Urinary bladder (tissue), 4 donors: ENCODE measurements around the gene PAX5. TPM values are rescaled to one million over a fixed set of nuclear protein-coding genes. Genes with fewer than 3 reads are reported as not detected.

ENCODE experiments used
- DNase-seq: peaks from one replicate; pipeline ENCODE4 v3.0.0-alpha.2; 2015; ENCODE audit errors: extremely low spot score
- H3K27ac ChIP-seq: one replicate; pipeline ENCODE4 v1.5.1; 2013; ENCODE audit warnings: low read depth, mild to moderate bottlenecking, moderate library complexity
- H3K36me3 ChIP-seq: one replicate; pipeline ENCODE4 v1.6.1; 2013; ENCODE audit warnings: mild to moderate bottlenecking, moderate library complexity; ENCODE audit not compliant: insufficient read depth
- H3K4me1 ChIP-seq: one replicate; pipeline ENCODE4 v1.6.1; 2013; ENCODE audit warnings: mild to moderate bottlenecking, moderate library complexity; ENCODE audit not compliant: insufficient read depth
- H3K4me3 ChIP-seq: one replicate; pipeline ENCODE4 v1.5.1; 2013; ENCODE audit warnings: low read depth, low read length
- WGBS: extraction: QIAGEN DNeasy Blood & Tissue Kit; methylation state at CpG from one replicate; pipeline ENCODE4 v1.1.7; 2013; 5-methylcytosine and 5-hydroxymethylcytosine counted together
- polyA plus RNA-seq: library from polyadenylated mRNA; stranded (reverse); fragments of 200-250 nt; gene quantifications from one replicate; pipeline ENCODE4 v1.2.3, GENCODE V29; 2013
- total RNA-seq: library from RNA; depleted of rRNA; stranded (reverse); fragments of >200 nt; gene quantifications from one replicate; pipeline ENCODE4 v1.2.3, GENCODE V29; 2014
- donor health status: healthy with polysubstance abuse.
- donor health status: healthy.

The PAX5 gene
- total and polyA plus RNA-seq, 2 donors: 0.03 to 0.26 TPM

DNA sequence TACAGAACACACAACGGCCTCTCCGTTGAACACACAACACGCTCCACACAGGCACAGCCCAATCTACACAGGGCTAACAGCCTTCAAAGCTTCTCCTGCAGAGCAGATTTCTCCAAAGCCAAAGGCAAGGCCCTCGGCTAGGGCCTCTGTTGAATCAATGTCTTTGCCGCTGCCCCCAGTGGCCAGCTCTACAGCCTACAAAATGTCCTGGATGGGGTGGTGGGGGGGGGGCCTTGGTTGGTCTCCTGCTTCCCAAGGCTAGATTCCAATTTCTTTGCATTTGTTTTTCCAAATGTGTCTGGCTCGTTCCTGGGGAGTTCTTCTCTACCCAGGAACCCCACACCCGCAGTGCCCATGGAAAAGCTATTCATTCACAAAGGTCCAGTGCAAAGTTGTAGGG lies 167.2 kb downstream of the PAX5 start:
- Histone ChIP-seq H3K36me3 (no peaks in the 10 kb centered on the region), H3K27ac (no peak overlapping the region), H3K4me3 (no peak overlapping the region), H3K4me1 (no peaks in the 10 kb centered on the region)
- 72% methylated on average over 7 of the region's 7 CpGs for WGBS
- DNase-seq: no peak

DNA sequence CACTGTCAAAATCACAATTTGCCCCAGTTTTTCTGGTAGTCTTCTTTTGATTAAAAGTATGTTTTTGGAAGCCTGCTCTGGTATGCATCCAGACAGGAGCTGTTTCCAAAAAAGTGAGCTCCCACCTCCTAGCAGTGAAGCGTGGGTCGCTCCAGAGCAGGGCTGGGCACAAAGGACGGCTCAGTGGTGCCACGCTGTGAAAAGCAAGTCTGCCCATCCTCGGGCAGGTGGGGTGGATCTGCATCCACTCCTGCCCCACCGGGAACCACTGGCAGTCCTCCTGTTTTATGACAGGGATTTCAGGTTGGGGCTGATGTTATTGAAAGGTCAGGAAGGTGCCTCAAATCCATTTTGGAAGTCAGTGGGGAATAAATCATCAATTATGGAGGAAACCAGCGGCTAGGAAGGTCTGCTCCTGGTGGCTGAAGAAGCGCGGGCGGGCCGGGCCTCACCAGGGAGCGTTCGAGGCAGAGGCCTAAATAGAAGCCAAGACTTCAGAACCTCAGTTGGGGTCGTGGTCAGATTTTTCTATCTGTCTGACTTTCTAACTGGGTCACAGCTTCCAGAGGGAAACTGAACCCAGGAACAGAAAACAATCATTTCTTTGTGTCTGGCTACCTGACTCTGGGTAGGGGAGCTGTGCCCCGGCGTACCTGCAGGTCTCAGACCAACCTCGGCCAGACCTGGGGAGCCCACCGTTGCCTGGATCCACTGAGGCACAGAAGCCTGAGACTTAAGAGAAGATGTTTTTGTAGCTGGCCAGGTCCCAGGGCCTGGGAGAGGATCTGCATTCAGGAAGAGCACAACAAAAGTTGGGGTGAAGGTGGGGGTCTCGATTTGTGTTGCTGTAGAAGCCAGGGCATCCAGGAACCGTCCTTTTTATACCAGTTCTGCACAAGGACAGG lies 168.1 kb downstream of the PAX5 start:
- 88% methylated on average over 20 of the region's 20 CpGs for WGBS
- Histone ChIP-seq H3K4me3 (no peak overlapping the region), H3K27ac (no peak overlapping the region), H3K4me1 (no peaks in the 10 kb centered on the region), H3K36me3 (no peaks in the 10 kb centered on the region)
- DNase-seq: no peak

DNA sequence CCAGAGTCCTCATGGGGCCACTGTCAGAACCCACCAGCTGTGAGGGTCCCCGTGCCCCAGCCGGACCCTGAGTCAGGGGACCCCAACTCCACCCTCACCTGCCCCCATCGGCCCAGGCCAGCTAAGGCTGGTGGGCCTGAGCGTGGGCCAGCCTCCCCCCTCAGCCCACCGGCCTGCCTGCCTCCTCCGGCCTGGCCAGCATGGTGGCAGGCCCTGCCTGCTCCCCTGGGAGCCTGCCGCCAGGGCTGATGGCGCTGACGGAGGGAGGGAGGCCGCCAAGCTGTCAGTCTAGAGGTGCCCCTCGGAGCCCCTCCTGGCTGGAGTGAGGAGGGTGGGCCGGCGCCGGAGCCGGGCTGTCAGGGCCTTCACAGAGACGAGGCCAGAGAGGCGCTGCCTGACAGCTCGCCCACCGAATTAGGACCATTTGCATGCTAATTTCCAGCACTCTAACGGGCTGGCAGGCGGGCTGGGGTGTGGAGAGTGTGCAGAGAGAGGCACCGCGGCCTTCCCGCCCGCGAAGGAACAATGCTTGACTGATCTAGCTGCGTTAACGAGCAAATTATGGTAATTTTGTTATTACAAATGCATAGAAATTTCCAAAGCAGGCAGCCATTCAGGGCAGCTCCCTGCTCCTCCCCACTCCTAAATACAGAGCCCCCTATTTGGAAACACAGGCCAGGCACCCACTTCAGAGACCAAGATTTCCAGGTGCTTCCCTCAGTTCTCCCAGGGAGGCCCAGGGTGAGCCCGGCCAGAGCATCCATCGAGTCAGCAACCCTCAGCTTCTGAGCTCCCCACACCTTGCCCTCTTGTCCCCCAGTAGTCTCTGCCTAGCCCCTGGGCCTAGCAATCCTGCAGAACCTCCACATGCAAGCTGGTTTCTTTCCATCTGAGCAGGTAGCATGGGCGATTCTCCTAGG lies 169.3 kb downstream of the PAX5 start:
- WGBS: 62% methylated on average over 31 of the region's 31 CpGs
- Histone ChIP-seq H3K27ac (no peak overlapping the region), H3K4me3 (no peak overlapping the region), H3K36me3 (no peaks in the 10 kb centered on the region), H3K4me1 (no peaks in the 10 kb centered on the region)
- DNase-seq: no peak

DNA sequence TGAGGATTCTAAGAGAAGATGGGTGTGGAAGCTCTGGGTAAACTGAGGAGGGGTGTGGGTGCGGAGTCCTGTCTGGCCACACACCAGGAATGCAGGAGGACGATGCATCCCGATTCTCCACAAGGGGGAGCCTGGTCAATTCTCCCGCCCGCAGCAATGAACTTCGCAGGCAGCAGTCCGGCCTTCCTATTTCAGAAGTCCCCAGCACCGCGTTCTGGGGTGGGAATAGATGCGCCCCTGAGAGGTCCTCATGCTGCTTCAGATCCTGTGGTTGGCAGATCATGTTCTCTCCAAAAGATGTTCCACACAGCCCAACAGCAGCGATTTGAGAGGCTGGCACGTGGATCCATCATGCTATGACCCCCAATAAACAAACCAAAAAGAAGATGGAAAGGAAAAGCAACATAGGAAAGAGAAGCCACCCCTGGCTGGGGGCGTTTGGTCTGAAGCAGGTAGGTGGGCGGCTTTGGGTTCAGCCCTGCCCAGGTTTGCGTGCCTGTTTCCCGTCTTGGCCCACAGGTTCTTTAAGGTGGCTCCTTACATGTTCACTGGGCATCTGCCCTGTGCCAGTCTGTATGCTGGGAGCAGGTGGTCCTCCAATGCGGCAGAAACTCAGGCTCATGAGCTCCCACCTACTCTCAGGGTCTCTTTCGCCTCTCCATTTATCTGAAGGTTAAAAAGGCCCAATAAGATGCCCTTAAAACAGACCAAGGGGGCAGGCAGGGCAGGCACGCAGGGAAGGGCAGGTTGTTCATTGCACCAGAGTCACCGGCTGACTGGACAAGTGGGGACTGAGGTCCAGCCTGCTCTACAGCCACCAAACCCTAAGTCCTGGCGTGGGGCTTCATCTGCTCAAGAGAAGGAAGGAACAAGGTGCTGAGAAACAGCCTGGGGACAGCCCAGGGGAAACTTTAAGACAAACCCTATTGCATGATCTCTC lies 171.6 kb downstream of the PAX5 start:
- Histone ChIP-seq H3K27ac (no peak overlapping the region), H3K4me3 (no peak overlapping the region), H3K36me3 (no peaks in the 10 kb centered on the region), H3K4me1 (no peaks in the 10 kb centered on the region)
- no peak for DNase-seq
- 46% methylated on average over 21 of the region's 21 CpGs for WGBS

DNA sequence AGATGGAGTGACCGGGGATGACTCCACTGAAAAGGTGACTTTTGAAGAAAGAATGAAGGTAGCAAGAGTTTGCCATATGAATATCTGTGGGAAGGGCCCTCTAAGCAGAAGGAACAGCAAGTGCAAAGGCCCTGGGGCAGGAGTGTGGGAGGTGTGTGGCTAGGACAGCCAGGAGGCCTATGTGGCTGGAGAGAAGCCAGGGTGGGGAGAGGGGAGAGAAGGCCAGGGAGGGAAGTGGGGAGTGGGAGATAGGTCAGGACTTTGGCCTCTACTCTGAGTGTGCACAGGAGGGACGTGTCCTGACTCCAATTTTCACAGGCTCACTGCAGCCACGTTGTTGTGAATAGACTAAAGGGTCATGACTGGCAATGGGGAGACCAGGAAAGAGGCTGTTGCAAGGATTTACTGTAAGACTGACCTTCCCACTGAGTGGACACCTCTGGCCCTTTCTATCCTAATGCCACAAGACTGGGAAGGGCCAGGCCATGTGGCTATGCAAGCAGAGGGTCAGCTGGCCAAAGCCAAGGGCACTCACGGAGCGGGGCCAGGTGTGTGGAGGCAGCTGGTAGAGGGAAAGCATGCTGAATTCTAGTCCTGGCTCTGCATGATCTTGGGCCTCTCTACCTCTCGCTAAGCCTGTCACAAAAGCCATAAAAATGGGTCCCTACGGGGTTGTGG lies 172.4 kb downstream of the PAX5 start:
- DNase-seq: no peak
- WGBS: 66% methylated on average over 7 of the region's 7 CpGs
- H3K4me1 ChIP-seq: no peaks in the 10 kb centered on the region
- H3K27ac ChIP-seq: no peak overlapping the region
- no peak overlapping the region for H3K4me3 ChIP-seq
- H3K36me3 ChIP-seq: no peaks in the 10 kb centered on the region

DNA sequence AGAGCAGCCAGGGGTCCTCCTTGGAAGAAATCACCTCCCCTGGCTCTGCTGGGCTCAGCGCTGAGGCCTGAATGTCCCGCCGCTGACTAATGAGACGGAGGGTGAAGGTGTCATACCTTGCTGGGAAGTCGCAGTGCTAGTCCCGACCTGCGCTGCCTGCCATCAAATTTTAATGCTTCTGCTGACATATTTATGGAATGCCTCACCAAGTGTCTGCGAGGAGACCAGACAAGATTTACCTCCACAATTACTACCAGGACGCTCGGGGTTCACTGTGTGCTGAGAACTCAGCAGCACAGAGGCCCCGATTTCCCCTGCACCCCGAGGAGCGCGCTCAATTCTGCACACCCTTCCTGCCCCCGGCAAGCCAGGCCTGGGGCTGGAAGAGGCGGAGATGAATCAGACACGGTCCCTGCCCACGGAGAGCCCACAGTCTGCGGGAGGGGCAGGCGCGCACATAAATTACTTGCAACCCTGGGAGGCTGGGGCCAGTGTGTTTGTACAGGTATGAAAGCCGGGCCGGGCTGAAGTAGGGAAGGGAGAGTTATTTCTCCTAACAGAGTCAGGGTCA lies 175.2 kb downstream of the PAX5 start:
- Histone ChIP-seq H3K36me3 (no peaks in the 10 kb centered on the region), H3K27ac (no peak overlapping the region), H3K4me3 (no peak overlapping the region), H3K4me1 (no peaks in the 10 kb centered on the region)
- peak; percentile 18 for DNase-seq
- WGBS: 38% methylated on average over 23 of the region's 23 CpGs

DNA sequence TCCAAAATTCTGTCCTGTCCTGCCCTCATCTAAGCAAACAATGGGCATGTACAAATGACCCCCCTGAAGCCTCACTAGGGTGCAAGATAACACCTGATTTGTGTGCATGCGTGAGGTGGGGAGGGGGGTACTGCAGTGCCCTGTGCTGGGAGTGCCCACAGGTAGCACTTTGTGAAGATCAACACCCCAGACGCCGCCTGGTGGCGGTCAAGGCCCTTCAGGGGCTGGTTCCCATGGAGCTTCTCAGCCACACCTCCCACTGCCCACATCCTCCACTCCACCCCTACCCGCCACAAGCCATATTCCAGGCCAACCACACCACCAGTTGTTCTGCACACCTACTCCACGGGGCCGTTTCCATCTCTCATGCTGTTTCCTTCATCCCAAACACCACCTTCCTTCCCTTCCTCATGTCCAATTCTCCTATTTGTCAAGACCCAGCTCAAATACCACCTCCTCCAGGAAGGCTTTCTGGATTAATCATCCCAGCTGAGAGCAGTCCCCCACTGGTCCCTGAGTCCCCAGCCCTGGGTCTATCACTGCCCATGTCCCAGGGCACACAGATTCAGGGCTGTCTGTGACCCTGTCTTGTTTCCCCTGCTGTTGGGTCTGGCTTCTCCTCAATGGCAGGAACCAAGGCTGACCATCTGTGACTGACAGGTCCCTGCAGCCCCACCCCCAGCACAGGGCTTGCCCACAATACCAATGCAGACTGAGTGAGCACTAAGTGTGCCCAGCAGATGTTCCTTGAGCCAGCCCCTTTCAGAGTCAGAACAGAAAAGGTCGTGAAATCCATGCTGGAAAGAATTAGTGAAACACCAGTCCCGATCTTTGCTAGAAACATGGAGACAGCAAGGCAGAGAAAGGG lies 178.4 kb downstream of the PAX5 start:
- 54% methylated on average over 9 of the region's 9 CpGs for WGBS
- H3K36me3 ChIP-seq: no peaks in the 10 kb centered on the region
- no peak overlapping the region for H3K27ac ChIP-seq
- H3K4me3 ChIP-seq: no peak overlapping the region
- no peaks in the 10 kb centered on the region for H3K4me1 ChIP-seq
- no peak for DNase-seq

DNA sequence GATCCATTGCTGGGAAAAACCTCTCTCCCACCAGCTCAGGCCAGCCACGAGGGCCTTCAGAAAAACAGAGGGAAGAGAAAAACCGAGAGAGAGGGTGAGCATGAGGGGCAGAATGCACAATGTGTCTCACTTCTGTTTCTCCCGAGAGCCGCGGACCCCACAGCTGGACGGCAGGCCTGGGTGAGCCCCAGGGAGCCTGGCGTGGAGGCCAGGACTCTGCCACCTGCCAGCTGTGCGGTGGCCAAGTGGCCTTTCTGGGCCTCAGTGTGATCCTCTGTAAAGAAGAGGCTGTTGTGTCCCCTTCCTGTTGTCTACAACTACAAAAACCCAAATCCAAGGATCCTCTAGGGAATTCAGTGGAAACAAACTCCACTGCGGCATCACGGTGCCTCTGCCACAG lies 179.3 kb downstream of the PAX5 start:
- DNase-seq: no peak
- H3K4me1 ChIP-seq: no peaks in the 10 kb centered on the region
- H3K36me3 ChIP-seq: no peaks in the 10 kb centered on the region
- WGBS: 83% methylated on average over 10 of the region's 10 CpGs
- no peak overlapping the region for H3K4me3 ChIP-seq
- H3K27ac ChIP-seq: no peak overlapping the region

DNA sequence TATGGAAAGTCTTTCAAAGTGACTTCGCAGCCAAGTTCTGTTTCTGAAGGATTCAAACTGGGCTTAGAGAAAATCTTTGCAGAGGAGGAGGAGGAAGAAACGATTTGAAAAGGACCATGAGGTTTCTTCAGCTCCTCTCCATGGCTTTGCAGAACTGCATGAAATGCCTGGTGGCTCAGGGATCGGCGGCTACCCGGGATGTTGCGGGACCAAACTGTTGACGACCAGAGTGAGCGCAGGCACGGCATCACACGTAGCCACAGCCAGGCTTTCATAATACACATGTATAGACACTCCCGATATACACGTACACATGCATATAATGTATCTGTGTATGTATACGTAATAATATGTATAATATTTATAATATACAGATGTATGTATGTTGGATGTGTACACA lies 180.0 kb downstream of the PAX5 start:
- DNase-seq: no peak
- no peaks in the 10 kb centered on the region for H3K36me3 ChIP-seq
- no peaks in the 10 kb centered on the region for H3K4me1 ChIP-seq
- no peak overlapping the region for H3K4me3 ChIP-seq
- 46% methylated on average over 13 of the region's 13 CpGs for WGBS
- H3K27ac ChIP-seq: no peak overlapping the region

DNA sequence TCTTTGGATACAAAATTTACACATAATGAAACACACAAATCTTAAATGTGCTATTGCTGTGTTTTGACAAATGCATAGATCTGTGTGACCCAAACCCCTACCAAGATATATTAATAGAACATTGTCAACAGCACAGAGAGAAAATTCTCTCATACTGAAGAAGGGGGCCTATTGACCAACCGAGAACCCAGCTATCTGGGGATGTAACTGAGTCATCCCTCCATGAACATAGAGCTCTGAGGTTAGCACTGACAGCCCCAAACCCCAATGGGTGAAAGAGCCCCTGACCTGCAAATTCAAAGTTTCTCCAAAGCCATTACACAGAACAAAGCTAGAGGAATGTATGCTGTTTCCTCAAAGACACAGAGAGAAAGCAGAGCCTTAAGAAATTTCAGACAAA lies 180.8 kb downstream of the PAX5 start:
- H3K4me3 ChIP-seq: no peak overlapping the region
- no peaks in the 10 kb centered on the region for H3K4me1 ChIP-seq
- H3K36me3 ChIP-seq: no peaks in the 10 kb centered on the region
- WGBS: 65% methylated on average over 1 of the region's 1 CpG
- no peak for DNase-seq
- H3K27ac ChIP-seq: no peak overlapping the region

DNA sequence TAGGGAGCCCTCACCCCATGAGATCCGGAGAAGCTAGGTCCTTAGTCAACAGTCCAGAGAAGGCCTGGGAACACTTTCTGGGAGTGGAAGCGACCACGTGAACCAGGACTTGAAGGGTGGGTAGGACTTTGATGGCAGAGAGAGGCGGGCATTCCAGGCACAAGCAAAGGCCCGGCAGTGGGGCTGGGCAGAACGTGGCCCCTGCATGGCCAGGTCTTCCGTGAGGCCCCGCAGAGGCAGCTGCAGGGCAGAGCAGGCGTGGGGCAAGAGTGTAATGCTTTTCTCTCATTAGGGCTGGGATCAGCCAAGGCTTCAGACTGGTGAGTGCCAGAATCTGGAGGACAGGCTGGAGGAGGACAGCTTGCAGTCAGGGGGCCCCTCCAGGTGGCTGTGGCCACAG lies 184.1 kb downstream of the PAX5 start:
- Histone ChIP-seq H3K36me3 (no peaks in the 10 kb centered on the region), H3K4me3 (no peak overlapping the region), H3K27ac (no peak overlapping the region), H3K4me1 (no peaks in the 10 kb centered on the region)
- no peak for DNase-seq
- 84% methylated on average over 9 of the region's 9 CpGs for WGBS

DNA sequence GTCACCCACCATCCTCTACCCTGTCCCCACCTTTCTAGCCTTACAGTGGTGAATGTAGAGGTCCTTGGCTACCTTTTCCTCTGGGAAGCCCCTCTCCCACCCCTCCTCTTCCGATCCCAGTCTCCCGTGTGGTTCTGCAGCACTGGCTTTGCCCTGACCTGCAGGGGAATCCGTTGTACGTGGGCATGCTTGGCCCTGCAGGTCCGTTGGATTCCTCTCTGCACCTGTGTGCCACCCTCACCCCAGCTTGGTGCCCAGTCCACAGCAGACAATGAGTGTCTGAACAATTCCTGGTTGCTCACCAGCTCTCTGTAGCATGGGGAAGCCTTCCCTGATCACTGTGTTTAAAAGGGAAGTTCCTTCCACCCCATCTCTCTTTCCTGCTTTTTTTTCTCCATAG lies 185.1 kb downstream of the PAX5 start:
- no peak overlapping the region for H3K4me3 ChIP-seq
- 75% methylated on average over 5 of the region's 5 CpGs for WGBS
- H3K27ac ChIP-seq: no peak overlapping the region
- DNase-seq: no peak
- H3K4me1 ChIP-seq: no peaks in the 10 kb centered on the region
- H3K36me3 ChIP-seq: no peaks in the 10 kb centered on the region
